OCI-LY1 (cell line): Measurements from ENCODE around the gene CDKN2B-AS1.

Experiments used
- H2AFZ ChIP-seq: fragments of 200-600 bp; sonication (generic), shearing (Covaris generic); 2 replicates; pipeline ENCODE4 v1.6.0; 2014; ENCODE audit warnings: antibody characterized with exemption, mild to moderate bottlenecking, low read length
- H3F3A ChIP-seq: fragments of 200-600 bp; sonication (generic), shearing (Covaris generic); 2 replicates; pipeline ENCODE4 v1.6.0; 2014; ENCODE audit warnings: mild to moderate bottlenecking, antibody characterized with exemption, low read length, moderate library complexity; ENCODE audit not compliant: insufficient read depth
- H3K27ac ChIP-seq: fragments of 200-600 bp; sonication (generic); 2 replicates; pipeline ENCODE4 v1.5.1; 2014; ENCODE audit warnings: low read length, mixed run types, mild to moderate bottlenecking, low read depth; ENCODE audit not compliant: poor library complexity, severe bottlenecking
- H3K27me3 ChIP-seq: fragments of 200-600 bp; sonication (generic); 2 replicates; pipeline ENCODE4 v1.6.0; 2014; ENCODE audit warnings: antibody characterized with exemption, mild to moderate bottlenecking, low read length, moderate library complexity; ENCODE audit not compliant: insufficient read depth
- H3K36me3 ChIP-seq: fragments of 200-600 bp; sonication (generic); 2 replicates; pipeline ENCODE4 v1.6.1; 2014; ENCODE audit warnings: mild to moderate bottlenecking, antibody characterized with exemption, low read length, moderate library complexity, mixed read lengths; ENCODE audit not compliant: insufficient read depth
- H3K4me1 ChIP-seq: fragments of 200-600 bp; sonication (generic); 2 replicates; pipeline ENCODE4 v1.5.1; 2014; ENCODE audit warnings: mild to moderate bottlenecking, low read length, moderate library complexity; ENCODE audit not compliant: insufficient read depth, severe bottlenecking
- H3K4me2 ChIP-seq: fragments of 200-600 bp; sonication (generic), shearing (Covaris generic); 2 replicates; pipeline ENCODE4 v1.6.1; 2014; ENCODE audit warnings: low read length
- H3K4me3 ChIP-seq: fragments of 200-600 bp; sonication (generic); 2 replicates; pipeline ENCODE4 v1.5.1; 2014; ENCODE audit warnings: low read length, low read depth, mild to moderate bottlenecking, mixed read lengths; ENCODE audit not compliant: poor library complexity, severe bottlenecking
- H3K79me2 ChIP-seq: fragments of 200-600 bp; shearing (Covaris generic); 2 replicates; pipeline ENCODE4 v1.6.1; 2016; ENCODE audit warnings: mixed run types, low read length, mixed read lengths; ENCODE audit not compliant: insufficient read depth
- H3K9ac ChIP-seq: fragments of 200-600 bp; sonication (generic), shearing (Covaris generic); 2 replicates; pipeline ENCODE4 v1.6.1; 2014; ENCODE audit warnings: mild to moderate bottlenecking, low read length, mixed read lengths
- H3K9me2 ChIP-seq: fragments of 200-600 bp; sonication (generic), shearing (Covaris generic); 2 replicates; pipeline ENCODE4 v1.6.1; 2014; ENCODE audit warnings: low read depth, mild to moderate bottlenecking, low read length, mixed read lengths
- H3K9me3 ChIP-seq: fragments of 200-600 bp; shearing (Covaris generic); 2 replicates; pipeline ENCODE4 v1.6.1; 2014; ENCODE audit warnings: low read length, mixed read lengths
- H4K20me1 ChIP-seq: fragments of 200-600 bp; sonication (generic), shearing (Covaris generic); 2 replicates; pipeline ENCODE4 v1.6.0; 2016; ENCODE audit warnings: mild to moderate bottlenecking, low read length; ENCODE audit not compliant: insufficient read depth
- CTCF ChIP-seq: fragments of 200-600 bp; sonication (generic), shearing (Covaris generic); IDR thresholded peaks from 2 replicates; pipeline ENCODE4 v1.5.1; 2017; ENCODE audit warnings: mild to moderate bottlenecking, antibody characterized with exemption, low read length, moderate library complexity, mixed read lengths
- EZH2 ChIP-seq: fragments of 200-600 bp; sonication (generic), shearing (Covaris generic); IDR thresholded peaks from 2 replicates; pipeline ENCODE4 v1.8.0; 2017; ENCODE audit warnings: borderline replicate concordance, mixed run types, mild to moderate bottlenecking, antibody characterized with exemption, low read length, moderate library complexity, mixed read lengths

CDKN2B-AS1 gene

DNA sequence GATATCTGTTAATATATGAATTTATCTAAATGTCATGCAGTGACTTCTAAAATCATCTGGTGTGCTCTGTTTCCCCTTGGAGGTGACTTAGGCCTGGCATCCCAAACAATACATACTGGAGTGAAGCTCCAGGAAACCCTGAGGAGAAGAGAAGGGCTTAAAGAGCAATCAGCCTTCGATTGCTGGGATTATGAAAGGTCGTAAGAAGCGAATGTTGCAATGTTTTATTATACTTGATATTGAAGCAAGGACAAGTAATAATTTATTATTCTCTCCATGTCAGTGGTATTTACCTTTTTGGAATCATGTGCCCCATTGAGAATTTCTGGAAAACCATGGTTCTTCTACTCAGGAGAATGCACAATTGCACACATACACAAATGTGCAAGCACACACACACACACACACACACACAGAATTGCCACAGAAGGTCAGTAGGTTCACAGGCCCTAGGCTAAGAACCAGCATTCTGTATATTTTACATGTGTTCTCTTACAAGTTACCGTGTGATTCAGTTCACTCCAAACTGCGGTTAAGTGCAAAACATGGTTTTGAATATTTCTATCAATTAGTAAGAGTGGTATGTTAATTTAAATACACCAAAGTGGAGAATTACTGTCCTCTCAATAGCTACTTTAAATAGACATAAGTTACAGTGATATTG lies 93.6 kb downstream of the CDKN2B-AS1 start:
- no peaks in the 10 kb centered on the region for H3F3A ChIP-seq
- H3K79me2 ChIP-seq: no peaks in the 10 kb centered on the region

GRCh38 chr9:22088717-22089061 lies 94.1 kb downstream of the CDKN2B-AS1 start:
- H3K79me2 ChIP-seq: no peaks in the 10 kb centered on the region
- no peaks in the 10 kb centered on the region for H4K20me1 ChIP-seq
- H3K4me3 ChIP-seq: no peak overlapping the region
- H3K27me3 ChIP-seq: no peaks in the 10 kb centered on the region
- TF ChIP-seq CTCF (no peak), EZH2 (no peak)
- no peaks in the 10 kb centered on the region for H3K9me3 ChIP-seq
- H3K36me3 ChIP-seq: no peaks in the 10 kb centered on the region
- no peaks in the 10 kb centered on the region for H3K4me1 ChIP-seq
- no peak overlapping the region for H3K4me2 ChIP-seq
- H3F3A ChIP-seq: no peaks in the 10 kb centered on the region
- no peaks in the 10 kb centered on the region for H3K9me2 ChIP-seq
- no peak overlapping the region for H3K27ac ChIP-seq
- H2AFZ ChIP-seq: no peak overlapping the region
- no peak overlapping the region for H3K9ac ChIP-seq

More for the DNA sequence above, 93.6 kb downstream of the CDKN2B-AS1 start:
- Histone ChIP-seq H3K27me3 (no peaks in the 10 kb centered on the region), H3K4me2 (no peak overlapping the region), H3K4me1 (no peaks in the 10 kb centered on the region), H4K20me1 (no peaks in the 10 kb centered on the region), H3K9me3 (no peaks in the 10 kb centered on the region), H3K9me2 (no peaks in the 10 kb centered on the region), H3K27ac (no peak overlapping the region), H3K9ac (no peak overlapping the region), H3K36me3 (no peaks in the 10 kb centered on the region), H3K4me3 (no peak overlapping the region), H2AFZ (no peak overlapping the region)
- TF ChIP-seq EZH2 (no peak), CTCF (no peak)

DNA sequence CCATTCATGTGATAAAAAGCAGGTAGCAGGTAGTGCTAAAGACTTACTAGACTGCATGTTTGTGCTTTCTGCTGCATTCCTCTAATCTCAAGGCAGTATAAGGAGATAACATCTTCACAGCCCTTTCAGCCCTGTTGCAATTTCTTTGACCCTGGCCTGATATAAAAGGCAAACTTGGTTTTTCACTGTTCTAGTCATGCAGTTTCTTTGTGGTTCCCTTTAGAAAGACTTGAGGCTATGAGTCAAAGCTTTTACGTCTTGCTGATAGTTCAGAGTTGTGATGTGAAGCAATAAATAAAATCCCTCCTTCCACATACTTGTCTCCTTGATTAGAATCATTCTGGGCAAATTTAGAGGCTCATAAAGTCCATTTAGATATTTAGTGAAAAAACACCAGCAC lies 103.1 kb downstream of the CDKN2B-AS1 start:
- Histone ChIP-seq H3K4me3 (no peak overlapping the region), H3K4me1 (no peaks in the 10 kb centered on the region), H3K9ac (no peak overlapping the region), H3K27me3 (no peaks in the 10 kb centered on the region), H3K79me2 (no peaks in the 10 kb centered on the region), H3K9me2 (no peaks in the 10 kb centered on the region), H3F3A (no peaks in the 10 kb centered on the region), H2AFZ (no peak overlapping the region), H3K9me3 (no peaks in the 10 kb centered on the region), H3K27ac (no peak overlapping the region), H4K20me1 (no peaks in the 10 kb centered on the region), H3K36me3 (no peaks in the 10 kb centered on the region), H3K4me2 (no peak overlapping the region)
- TF ChIP-seq CTCF (no peak), EZH2 (no peak)
